Measurements from ENCODE around the gene CARD16.
"Not testable (repeated sequence)": the region's sequence is repeated elsewhere in the genome, so short reads cannot be mapped to it uniquely, and the experiment has no call there.

Gene CARD16

GRCh38 chr11:105071089-105071732, 26.1 kb upstream of the CARD16 start:
- Histone ChIP-seq H3K36me3 (ENCODE audit: insufficient read depth, low read length) (no peaks in the 10 kb centered on the region), H3K79me2 (ENCODE audit: insufficient read depth, low read length) (no peaks in the 10 kb centered on the region), H3K9me2 (replicated peaks; ENCODE audit: low read depth, low read length) (no peaks in the 10 kb centered on the region), H3K9me3 (ENCODE audit: insufficient read depth, low read depth, low read length) (no peaks in the 10 kb centered on the region), H3K4me1 (ENCODE audit: insufficient read depth, low read length, poor library complexity, severe bottlenecking) (peaks cover 9% of the 10 kb centered on the region), H3F3A (ENCODE audit: low read depth) (no peaks in the 10 kb centered on the region), H3K27me3 (ENCODE audit: insufficient read depth, low read length, poor library complexity, severe bottlenecking) (no peaks in the 10 kb centered on the region), H2AFZ (ENCODE audit: low read length) (peak overlapping the region; percentile 66; the same call in 1 of the 2 replicates), H3K4me3 (ENCODE audit: low read length, poor library complexity, severe bottlenecking) (no peak overlapping the region), H3K9ac (ENCODE audit: low read depth, low read length, poor library complexity, severe bottlenecking) (no peak overlapping the region), H3K4me2 (ENCODE audit: low read depth, low read length, poor library complexity, severe bottlenecking) (no peak overlapping the region), H4K20me1 (ENCODE audit: insufficient read depth, low read length, poor library complexity, severe bottlenecking) (no peaks in the 10 kb centered on the region)
- TF ChIP-seq, protein P1, sequence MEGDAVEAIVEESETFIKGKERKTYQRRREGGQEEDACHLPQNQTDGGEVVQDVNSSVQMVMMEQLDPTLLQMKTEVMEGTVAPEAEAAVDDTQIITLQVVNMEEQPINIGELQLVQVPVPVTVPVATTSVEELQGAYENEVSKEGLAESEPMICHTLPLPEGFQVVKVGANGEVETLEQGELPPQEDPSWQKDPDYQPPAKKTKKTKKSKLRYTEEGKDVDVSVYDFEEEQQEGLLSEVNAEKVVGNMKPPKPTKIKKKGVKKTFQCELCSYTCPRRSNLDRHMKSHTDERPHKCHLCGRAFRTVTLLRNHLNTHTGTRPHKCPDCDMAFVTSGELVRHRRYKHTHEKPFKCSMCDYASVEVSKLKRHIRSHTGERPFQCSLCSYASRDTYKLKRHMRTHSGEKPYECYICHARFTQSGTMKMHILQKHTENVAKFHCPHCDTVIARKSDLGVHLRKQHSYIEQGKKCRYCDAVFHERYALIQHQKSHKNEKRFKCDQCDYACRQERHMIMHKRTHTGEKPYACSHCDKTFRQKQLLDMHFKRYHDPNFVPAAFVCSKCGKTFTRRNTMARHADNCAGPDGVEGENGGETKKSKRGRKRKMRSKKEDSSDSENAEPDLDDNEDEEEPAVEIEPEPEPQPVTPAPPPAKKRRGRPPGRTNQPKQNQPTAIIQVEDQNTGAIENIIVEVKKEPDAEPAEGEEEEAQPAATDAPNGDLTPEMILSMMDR (conservative IDR thresholded peaks at IDR 0.05; ENCODE audit: low read length): no peak
- no peak for TF ChIP-seq EZH2phosphoT487 (IDR thresholded peaks at IDR 0.05; ENCODE audit: borderline replicate concordance)

GRCh38 chr11:105070306-105070705, 25.2 kb upstream of the CARD16 start:
- Histone ChIP-seq H4K20me1 (ENCODE audit: insufficient read depth, low read length, poor library complexity, severe bottlenecking) (no peaks in the 10 kb centered on the region), H2AFZ (ENCODE audit: low read length) (no peak overlapping the region), H3K4me3 (ENCODE audit: low read length, poor library complexity, severe bottlenecking) (peak overlapping the region; percentile 20), H3K9me2 (replicated peaks; ENCODE audit: low read depth, low read length) (no peaks in the 10 kb centered on the region), H3K4me2 (ENCODE audit: low read depth, low read length, poor library complexity, severe bottlenecking) (peak overlapping the region; percentile 46), H3K27me3 (ENCODE audit: insufficient read depth, low read length, poor library complexity, severe bottlenecking) (no peaks in the 10 kb centered on the region), H3F3A (ENCODE audit: low read depth) (no peaks in the 10 kb centered on the region), H3K79me2 (ENCODE audit: insufficient read depth, low read length) (no peaks in the 10 kb centered on the region), H3K4me1 (ENCODE audit: insufficient read depth, low read length, poor library complexity, severe bottlenecking) (peaks cover 9% of the 10 kb centered on the region), H3K36me3 (ENCODE audit: insufficient read depth, low read length) (no peaks in the 10 kb centered on the region), H3K9me3 (ENCODE audit: insufficient read depth, low read depth, low read length) (no peaks in the 10 kb centered on the region), H3K9ac (ENCODE audit: low read depth, low read length, poor library complexity, severe bottlenecking) (no peak overlapping the region)
- TF ChIP-seq, protein P1 (conservative IDR thresholded peaks at IDR 0.05; ENCODE audit: low read length): no peak
- no peak for TF ChIP-seq EZH2phosphoT487 (IDR thresholded peaks at IDR 0.05; ENCODE audit: borderline replicate concordance)

- not testable (repeated sequence) for H3K4me3 ChIP-seq (ENCODE audit: low read length, poor library complexity, severe bottlenecking); H2AFZ ChIP-seq (ENCODE audit: low read length); H3K9me2 ChIP-seq (replicated peaks; ENCODE audit: low read depth, low read length); H3F3A ChIP-seq (ENCODE audit: low read depth); H3K27me3 ChIP-seq (ENCODE audit: insufficient read depth, low read length, poor library complexity, severe bottlenecking); H4K20me1 ChIP-seq (ENCODE audit: insufficient read depth, low read length, poor library complexity, severe bottlenecking); H3K36me3 ChIP-seq (ENCODE audit: insufficient read depth, low read length); H3K9ac ChIP-seq (ENCODE audit: low read depth, low read length, poor library complexity, severe bottlenecking); H3K9me3 ChIP-seq (ENCODE audit: insufficient read depth, low read depth, low read length); H3K79me2 ChIP-seq (ENCODE audit: insufficient read depth, low read length); H3K4me1 ChIP-seq (ENCODE audit: insufficient read depth, low read length, poor library complexity, severe bottlenecking)
- H3K4me2 ChIP-seq (ENCODE audit: low read depth, low read length, poor library complexity, severe bottlenecking): peak overlapping the region; percentile 46
Measured at GRCh38 chr11:105069749-105070148, 24.6 kb upstream of the CARD16 start.

GRCh38 chr11:105063245-105063941, 18.3 kb upstream of the CARD16 start:
- not testable (repeated sequence) for H3K4me2 ChIP-seq (ENCODE audit: low read depth, low read length, poor library complexity, severe bottlenecking); H3F3A ChIP-seq (ENCODE audit: low read depth); H3K79me2 ChIP-seq (ENCODE audit: insufficient read depth, low read length); H3K4me3 ChIP-seq (ENCODE audit: low read length, poor library complexity, severe bottlenecking); H3K27me3 ChIP-seq (ENCODE audit: insufficient read depth, low read length, poor library complexity, severe bottlenecking); H3K4me1 ChIP-seq (ENCODE audit: insufficient read depth, low read length, poor library complexity, severe bottlenecking); H3K9me3 ChIP-seq (ENCODE audit: insufficient read depth, low read depth, low read length); H2AFZ ChIP-seq (ENCODE audit: low read length); H3K9ac ChIP-seq (ENCODE audit: low read depth, low read length, poor library complexity, severe bottlenecking); H4K20me1 ChIP-seq (ENCODE audit: insufficient read depth, low read length, poor library complexity, severe bottlenecking); H3K9me2 ChIP-seq (replicated peaks; ENCODE audit: low read depth, low read length); H3K36me3 ChIP-seq (ENCODE audit: insufficient read depth, low read length)
